A673 (cell line): ENCODE measurements around the gene NAV2.

Experiments used
- EZH2 ChIP-seq: fragments of 200-600 bp; sonication (generic); IDR thresholded peaks from 2 replicates; pipeline ENCODE4 v1.6.1; 2017; ENCODE audit warnings: borderline replicate concordance, low read depth, mild to moderate bottlenecking, mixed read lengths, antibody characterized with exemption, low read length; ENCODE audit not compliant: poor library complexity, severe bottlenecking
- TF ChIP-seq, protein P1 (sequence below): fragments of 300-800, 200-600 bp; sonication (generic); conservative IDR thresholded peaks from 2 replicates; pipeline ENCODE4 v1.5.1; 2017; ENCODE audit warnings: low read depth, mild to moderate bottlenecking, antibody characterized with exemption, low read length, moderate library complexity, mixed read lengths

- TF ChIP-seq, protein P1, sequence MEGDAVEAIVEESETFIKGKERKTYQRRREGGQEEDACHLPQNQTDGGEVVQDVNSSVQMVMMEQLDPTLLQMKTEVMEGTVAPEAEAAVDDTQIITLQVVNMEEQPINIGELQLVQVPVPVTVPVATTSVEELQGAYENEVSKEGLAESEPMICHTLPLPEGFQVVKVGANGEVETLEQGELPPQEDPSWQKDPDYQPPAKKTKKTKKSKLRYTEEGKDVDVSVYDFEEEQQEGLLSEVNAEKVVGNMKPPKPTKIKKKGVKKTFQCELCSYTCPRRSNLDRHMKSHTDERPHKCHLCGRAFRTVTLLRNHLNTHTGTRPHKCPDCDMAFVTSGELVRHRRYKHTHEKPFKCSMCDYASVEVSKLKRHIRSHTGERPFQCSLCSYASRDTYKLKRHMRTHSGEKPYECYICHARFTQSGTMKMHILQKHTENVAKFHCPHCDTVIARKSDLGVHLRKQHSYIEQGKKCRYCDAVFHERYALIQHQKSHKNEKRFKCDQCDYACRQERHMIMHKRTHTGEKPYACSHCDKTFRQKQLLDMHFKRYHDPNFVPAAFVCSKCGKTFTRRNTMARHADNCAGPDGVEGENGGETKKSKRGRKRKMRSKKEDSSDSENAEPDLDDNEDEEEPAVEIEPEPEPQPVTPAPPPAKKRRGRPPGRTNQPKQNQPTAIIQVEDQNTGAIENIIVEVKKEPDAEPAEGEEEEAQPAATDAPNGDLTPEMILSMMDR = no peak
- TF ChIP-seq EZH2 = no peak
These were observed 373.3 kb downstream of the NAV2 start for GRCh38 chr11:20085918-20086317.
